Breast epithelium (tissue), 3 donors: ENCODE measurements around the gene LIMCH1.

Source experiments
- CTCF ChIP-seq, 3 donors: fragments of 450-650 bp; IDR thresholded peaks; one replicate each; pipeline ENCODE4 v1.5.1; 2016 to 2017; ENCODE audit warnings: antibody characterized with exemption in 3 of 3, mild to moderate bottlenecking in 3 of 3, moderate library complexity in 3 of 3
- POLR2A ChIP-seq: fragments of 450-650 bp; IDR thresholded peaks from one replicate; pipeline ENCODE4 v1.6.1; 2016; ENCODE audit warnings: antibody characterized with exemption, mild to moderate bottlenecking, moderate library complexity
- POLR2AphosphoS5 ChIP-seq, 3 donors: sonication (generic); formaldehyde crosslinking; IDR thresholded peaks; one replicate each; pipeline ENCODE4 v1.6.1; 2017; ENCODE audit warnings: antibody characterized with exemption in 3 of 3

GRCh38 chr4:41597494-41597893 is 59.5 kb downstream of the LIMCH1 start:
- no peak for TF ChIP-seq CTCF (IDR thresholded peaks at IDR 0.05)
- TF ChIP-seq POLR2A = no peak
- no peak for TF ChIP-seq POLR2AphosphoS5 (IDR thresholded peaks at IDR 0.05)
